Activated gamma-delta T cell treated with anti-CD3 and anti-CD28 coated beads, Interleukin-2, amount 50 U/mL, for 16 hours (primary cell): ENCODE results near the gene WDR1.

Source experiments
- DNase-seq: peaks from one replicate; pipeline ENCODE4 v3.0.0-alpha.2; 2020; ENCODE audit warnings: low read depth

Gene WDR1

GRCh38 chr4:10116569-10117358, at the start of gene WDR1:
WDR1 (minus strand) TSS chr4:10116799; CDS start chr4:10116666, 133 bp downstream.
- DNase-seq: peak; percentile 90

GRCh38 chr4:10164877-10165283, 48.3 kb upstream of the WDR1 start:
- no peak for DNase-seq

- no peak for DNase-seq
Observed at GRCh38 chr4:10163296-10163695, 46.7 kb upstream of the WDR1 start.

- DNase-seq: no peak
Observed at GRCh38 chr4:10162341-10163000, 45.9 kb upstream of the WDR1 start.

- DNase-seq: no peak
Observed at GRCh38 chr4:10161840-10162239, 45.2 kb upstream of the WDR1 start.

- no peak for DNase-seq
Observed at GRCh38 chr4:10161146-10161545, 44.5 kb upstream of the WDR1 start.

GRCh38 chr4:10160281-10160856, 43.8 kb upstream of the WDR1 start:
- DNase-seq: no peak

- no peak for DNase-seq
Observed at GRCh38 chr4:10159671-10160070, 43.1 kb upstream of the WDR1 start.

GRCh38 chr4:10158333-10158942, 41.8 kb upstream of the WDR1 start:
- no peak for DNase-seq

GRCh38 chr4:10157478-10158332, 41.1 kb upstream of the WDR1 start:
- no peak for DNase-seq

GRCh38 chr4:10154241-10154640, 37.6 kb upstream of the WDR1 start:
- no peak for DNase-seq

- no peak for DNase-seq
Observed at GRCh38 chr4:10153161-10153560, 36.6 kb upstream of the WDR1 start.

GRCh38 chr4:10151182-10151581, 34.6 kb upstream of the WDR1 start:
- DNase-seq: no peak

- DNase-seq: no peak
Observed at GRCh38 chr4:10144966-10145365, 28.4 kb upstream of the WDR1 start.

- no peak for DNase-seq
Observed at GRCh38 chr4:10144479-10144878, 27.9 kb upstream of the WDR1 start.

- no peak for DNase-seq
Observed at GRCh38 chr4:10143171-10143570, 26.6 kb upstream of the WDR1 start.

GRCh38 chr4:10140866-10141759, 24.5 kb upstream of the WDR1 start:
- no peak for DNase-seq

- no peak for DNase-seq
Observed at GRCh38 chr4:10139518-10139917, 22.9 kb upstream of the WDR1 start.

GRCh38 chr4:10135260-10135659, 18.7 kb upstream of the WDR1 start:
- no peak for DNase-seq

- DNase-seq: no peak
Observed at GRCh38 chr4:10134141-10134540, 17.5 kb upstream of the WDR1 start.

- no peak for DNase-seq
Observed at GRCh38 chr4:10131202-10131601, 14.6 kb upstream of the WDR1 start.
